Suppressor macrophage treated with lipopolysaccharide for 1 hour (primary cell): ENCODE measurements around the gene ARHGEF10L.

Source experiments
- DNase-seq, 3 donors: peaks; one replicate each; pipeline ENCODE4 v3.0.0-alpha.2; 2020 to 2022

Gene ARHGEF10L

GRCh38 chr1:17551755-17552234 lies 12.3 kb downstream of the ARHGEF10L start:
- peak; percentile 89 to 96 (median 93) for DNase-seq

- peak; percentile 77 to 90 (median 86) for DNase-seq
Measured at GRCh38 chr1:17553975-17554700, 14.6 kb downstream of the ARHGEF10L start.

- peak; percentile 24 to 55 (median 39) for DNase-seq
Measured at GRCh38 chr1:17554954-17555353, 15.5 kb downstream of the ARHGEF10L start.

DNA sequence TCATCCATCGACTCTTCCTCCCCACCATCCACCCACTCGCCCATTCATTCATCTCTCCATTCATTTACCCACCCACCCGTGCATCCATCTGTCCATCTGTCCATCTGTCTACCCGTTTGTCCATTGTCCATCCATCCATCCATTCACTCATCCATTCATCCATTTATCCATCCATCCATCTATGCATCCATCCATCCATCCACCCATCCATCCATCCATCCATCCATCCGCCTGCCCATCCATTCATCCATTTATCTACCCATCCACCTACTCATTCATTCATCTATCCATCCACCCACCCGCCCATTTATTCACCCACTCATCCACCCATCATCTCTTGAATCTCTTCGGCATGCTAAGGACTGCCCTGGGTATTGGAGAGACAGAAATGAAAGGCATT lies 18.5 kb downstream of the ARHGEF10L start:
- DNase-seq = no peak

- DNase-seq = no peak
Measured at GRCh38 chr1:17558541-17558940, 19.0 kb downstream of the ARHGEF10L start.

DNA sequence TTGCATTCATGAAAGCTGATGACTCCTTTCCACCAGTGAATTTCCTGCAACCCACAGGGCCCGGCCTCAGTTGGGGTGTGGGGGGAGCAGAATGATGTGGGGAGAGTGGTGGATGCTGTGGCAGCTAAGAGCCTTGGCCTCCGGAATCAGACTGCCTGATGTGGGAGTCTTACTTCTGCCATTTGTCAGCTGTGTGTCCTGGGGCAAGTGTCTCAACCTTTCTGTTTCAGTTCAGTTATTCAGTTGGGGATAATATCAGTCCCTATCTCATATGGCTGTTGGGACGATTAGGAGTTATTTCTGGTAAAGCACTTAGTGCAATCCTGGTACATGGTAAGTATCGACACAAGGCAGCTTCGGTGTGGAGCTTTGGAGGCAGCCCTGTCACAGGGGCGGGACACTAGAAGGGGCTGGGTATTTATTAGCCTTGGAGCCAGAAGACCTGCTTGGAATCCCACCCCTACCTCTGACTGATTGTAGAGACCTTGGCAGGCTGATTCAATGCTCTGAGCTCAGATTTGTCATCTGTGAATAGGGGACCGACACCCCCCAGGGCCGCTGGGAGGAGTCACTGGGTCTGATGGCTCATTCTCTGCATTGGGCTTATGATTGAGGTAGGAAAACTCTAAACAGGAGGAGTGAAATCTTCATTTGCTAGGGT lies 19.6 kb downstream of the ARHGEF10L start:
- DNase-seq = no peak

DNA sequence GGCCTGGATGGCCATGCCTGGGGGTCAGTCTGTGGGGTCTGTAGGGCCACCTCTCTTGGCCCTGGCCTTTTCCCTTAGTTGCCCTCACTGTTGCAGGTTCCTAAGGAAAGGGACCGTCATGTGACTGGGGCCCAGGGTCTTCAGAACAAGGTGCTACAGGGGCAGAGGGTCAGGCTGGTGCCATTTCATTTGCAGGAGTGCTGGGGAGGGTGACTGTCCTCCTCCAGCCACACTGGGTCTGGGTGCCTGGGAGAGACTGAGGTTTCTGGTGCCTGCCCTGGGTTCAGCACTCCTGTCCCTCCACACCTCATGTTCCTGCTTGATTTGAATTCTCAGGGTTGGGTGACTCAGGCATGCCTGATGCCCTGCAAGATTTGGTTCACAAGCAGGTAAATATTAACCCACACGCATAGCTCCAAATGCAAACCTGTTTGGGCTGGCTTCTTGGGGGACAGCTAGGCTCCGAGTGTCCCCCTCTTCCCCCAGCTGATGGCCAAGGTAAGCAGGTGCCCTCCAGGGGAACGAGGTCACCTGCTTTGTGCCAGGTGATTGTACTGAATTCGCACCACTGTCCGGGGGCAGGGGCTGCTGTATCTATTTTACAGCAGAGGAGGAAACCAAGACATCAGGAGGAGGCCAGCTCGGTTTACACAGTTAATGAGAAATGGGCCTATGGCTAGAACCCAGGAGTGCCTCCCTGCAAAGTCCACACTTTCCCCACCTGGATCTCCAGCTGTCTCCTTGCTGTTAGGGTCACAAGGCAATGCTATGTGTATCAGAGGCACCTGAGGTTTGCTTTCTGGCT lies 20.3 kb downstream of the ARHGEF10L start:
- no peak for DNase-seq

DNA sequence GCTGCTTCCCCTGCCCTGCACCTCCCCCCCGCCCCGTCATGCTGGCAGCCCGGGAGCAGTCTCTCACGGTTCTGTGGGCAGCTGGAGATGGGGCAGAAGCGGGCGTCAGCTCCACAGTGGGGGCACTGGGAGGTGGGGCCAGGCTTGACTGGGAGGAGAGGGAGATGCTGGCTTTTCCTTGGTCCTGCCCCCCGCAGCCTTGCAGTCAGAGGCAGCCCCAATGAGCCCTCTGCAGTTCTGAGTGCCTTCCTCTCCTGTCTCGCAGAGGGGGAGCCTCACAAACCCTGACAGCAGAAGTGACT lies 21.7 kb downstream of the ARHGEF10L start:
- DNase-seq = peak in 2 of 3 donors; percentile 38 to 62

DNA sequence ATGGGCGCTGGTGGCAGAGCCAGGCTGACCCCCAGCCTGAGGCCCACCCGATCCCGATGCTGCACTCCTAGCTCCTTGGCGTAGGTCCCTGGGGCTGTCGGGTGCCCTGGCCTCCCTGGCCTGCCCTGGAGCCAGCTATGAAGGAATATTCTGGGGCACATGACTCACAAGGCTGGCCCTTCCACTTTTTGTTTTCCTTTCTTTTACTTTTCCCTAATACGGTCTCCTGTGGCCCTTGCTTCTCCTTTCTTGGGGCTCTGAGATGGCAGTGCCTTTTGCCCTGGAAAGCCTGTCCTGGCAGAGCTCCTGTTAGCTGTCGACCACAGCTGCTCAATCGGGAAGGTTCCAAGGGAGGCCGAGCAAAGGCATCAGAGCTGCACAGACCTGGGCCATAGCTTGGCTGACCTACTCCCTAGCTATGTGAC lies 22.1 kb downstream of the ARHGEF10L start:
- peak; percentile 84 to 86 (median 84) for DNase-seq

GRCh38 chr1:17562375-17562774 lies 22.9 kb downstream of the ARHGEF10L start:
- DNase-seq = no peak

DNA sequence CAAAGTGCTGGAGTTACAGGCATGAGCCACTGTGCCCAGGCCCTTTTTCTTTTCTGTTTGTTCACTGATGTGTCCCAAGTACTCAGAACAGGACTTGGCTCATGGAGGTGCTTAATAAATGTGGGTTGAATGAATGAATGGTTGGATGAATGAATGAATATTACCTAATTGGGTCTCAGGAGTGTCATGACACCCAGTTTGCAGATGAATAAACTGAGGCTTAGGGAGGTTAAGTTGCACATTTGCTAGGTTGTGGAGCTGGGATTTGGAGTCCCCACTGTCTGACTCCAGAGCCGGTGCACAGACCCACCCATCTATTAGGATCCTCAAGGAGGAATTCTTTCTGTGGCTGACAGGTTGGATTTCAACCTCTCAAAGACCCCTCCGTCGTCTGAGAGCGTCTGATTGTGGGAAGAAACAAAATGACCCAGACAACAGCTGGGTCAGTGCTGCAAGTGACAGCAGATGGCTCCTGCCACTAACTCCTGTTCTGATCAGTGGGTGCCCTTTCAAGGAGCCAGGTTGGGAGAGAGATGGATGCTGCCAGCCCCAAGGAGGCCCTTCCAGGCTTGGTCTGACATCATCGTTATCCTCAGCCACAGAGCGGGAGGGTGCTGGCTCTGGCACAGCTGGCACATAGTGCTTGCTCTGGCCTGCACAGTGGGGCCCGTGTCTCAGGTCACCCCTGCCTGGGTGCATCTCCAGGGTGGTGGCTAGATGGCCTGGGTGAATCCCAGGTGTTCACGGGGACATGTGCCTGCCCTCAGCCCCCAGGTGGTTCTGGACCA lies 24.2 kb downstream of the ARHGEF10L start:
- no peak for DNase-seq

- DNase-seq = no peak
Measured at GRCh38 chr1:17564458-17565393, 25.2 kb downstream of the ARHGEF10L start.

GRCh38 chr1:17565461-17566252 lies 26.2 kb downstream of the ARHGEF10L start:
- peak; percentile 50 to 61 (median 57) for DNase-seq

DNA sequence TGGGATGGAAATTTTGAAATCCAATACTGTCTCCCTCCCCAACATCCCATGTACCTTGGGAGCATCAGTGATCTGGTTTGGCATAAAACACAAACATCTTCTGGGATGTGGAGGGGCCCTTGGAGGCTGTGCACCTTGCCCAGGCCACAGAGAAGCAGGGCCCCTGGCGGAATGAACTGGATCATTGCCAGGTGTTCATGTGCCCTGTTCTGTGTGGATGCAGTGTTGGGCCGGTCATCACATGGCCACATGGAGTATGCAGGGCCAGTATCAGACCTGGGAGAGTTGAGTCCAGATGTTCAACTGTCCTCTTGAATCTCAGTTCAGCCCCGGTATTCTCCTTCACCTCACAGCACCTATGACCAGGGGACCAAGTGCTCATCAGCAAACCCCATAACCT lies 26.9 kb downstream of the ARHGEF10L start:
- no peak for DNase-seq

GRCh38 chr1:17566892-17567291 lies 27.4 kb downstream of the ARHGEF10L start:
- no peak for DNase-seq

- no peak for DNase-seq
Measured at GRCh38 chr1:17567582-17567981, 28.1 kb downstream of the ARHGEF10L start.

DNA sequence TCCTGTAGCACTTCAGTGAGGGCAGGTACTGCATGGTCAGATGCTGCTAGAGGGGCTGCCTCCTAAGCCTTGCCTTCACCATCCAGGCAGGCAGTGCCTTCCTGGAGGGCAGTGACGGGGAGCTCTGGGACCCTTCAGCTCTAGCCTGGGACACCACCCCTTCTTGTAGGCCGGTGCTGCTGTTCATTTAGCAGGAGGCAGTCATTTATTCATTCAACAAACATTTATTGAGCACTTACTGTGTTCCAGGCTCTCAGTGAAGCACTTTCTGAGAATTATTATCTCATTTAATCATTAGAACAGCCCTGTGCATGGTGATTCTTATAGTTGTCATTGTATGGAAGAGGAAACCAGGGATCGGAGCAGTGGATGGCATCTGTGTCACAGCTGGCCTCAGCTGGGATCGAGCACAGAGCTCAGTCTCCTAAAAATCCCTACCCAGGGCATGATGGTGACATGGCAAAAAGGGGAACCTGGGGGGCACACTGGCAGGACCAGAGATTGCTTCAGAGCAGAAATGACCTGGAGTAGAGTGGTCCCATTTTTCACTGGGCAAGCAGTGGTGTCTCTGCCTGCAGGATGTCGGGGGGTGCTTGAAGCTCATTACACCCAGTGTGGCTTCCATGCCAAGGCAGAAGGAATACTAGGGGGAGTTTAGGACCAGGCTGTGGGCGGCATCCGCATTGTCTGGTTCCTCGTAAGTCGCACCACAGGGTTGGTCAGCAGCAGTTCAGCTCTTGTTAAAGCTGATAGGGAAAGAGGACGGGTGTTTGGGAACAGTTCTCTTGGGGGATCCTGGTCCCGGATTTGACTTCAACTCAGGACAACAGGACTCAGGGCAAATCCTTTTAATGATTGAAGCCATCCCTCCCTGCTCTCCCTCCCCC lies 28.8 kb downstream of the ARHGEF10L start:
- peak; percentile 47 to 56 (median 50) for DNase-seq

DNA sequence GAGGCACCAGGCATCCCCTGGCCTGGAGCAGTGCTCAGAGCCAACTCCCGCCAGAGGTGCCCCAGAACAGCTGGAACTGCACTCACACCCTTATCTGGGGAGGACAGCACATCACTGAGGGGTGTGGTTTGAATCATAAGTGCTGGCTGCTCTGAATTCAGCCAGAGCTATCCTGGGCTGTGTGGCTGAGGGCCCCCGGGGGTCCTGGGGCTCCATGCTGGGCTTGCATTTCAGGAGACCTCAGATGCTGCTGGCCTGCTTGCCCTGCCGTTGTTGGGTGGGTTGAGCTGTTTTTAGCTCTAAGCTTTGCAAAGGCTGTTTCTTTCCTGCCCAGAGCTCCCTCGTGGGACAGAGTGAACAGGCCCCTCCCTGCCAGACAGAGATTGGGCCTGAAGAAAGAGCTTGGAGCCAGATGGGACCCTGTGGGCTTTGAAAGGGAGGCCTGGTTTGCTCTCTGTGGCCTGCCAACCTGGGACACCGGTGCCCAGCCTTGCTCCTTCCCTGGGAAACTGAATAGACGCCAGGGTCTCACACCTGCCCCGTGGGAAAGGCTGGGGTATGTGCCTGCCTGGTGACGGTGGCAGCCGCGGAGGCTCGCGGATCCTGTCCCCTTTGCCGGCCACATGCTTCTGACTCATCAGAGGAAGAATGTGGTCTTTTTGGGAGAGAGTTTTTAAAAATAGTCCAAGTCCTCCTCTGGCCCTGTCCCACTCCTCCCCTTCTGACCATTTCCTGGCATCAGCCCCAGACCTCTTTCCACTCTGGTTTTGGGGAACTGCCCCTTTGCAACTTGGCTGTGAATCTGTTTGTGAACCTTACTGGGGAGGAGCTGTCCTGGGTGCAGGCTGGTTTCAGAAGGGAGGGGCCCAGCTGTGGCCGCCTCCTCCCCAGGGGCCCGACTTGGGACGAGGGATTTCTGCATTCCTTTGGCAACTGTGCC lies 30.0 kb downstream of the ARHGEF10L start:
- DNase-seq = peak; percentile 78 to 88 (median 86)
